ENCODE data around the gene CDH23. TPM values are rescaled to one million over a fixed set of nuclear protein-coding genes. Genes with fewer than 3 reads are reported as not detected.

The CDH23 gene
- total RNA-seq, 4 donors from 2014 or later = 14.4 to 29.6 (median 19.7) TPM

- Histone ChIP-seq H3K4me1 (peaks cover 0 to 15% (median 13%) of the 10 kb centered on the region in 4 donors), H3K9me3 (no peaks in the 10 kb centered on the region), H3K27ac (replicated peaks in 1 of 4) (no peak overlapping the region), H3K27me3 (peaks cover 0 to 16% (median 0%) of the 10 kb centered on the region in 4 donors), H3K4me3 (no peak overlapping the region), H3K36me3 (no peaks in the 10 kb centered on the region)
- 85% methylated on average over 12 of the region's 13 CpGs for WGBS
- TF ChIP-seq EP300 (IDR thresholded peaks at IDR 0.05) = no peak
- TF ChIP-seq POLR2A (IDR thresholded peaks at IDR 0.05; ENCODE audit: low read depth) = no peak
- no peak for TF ChIP-seq CTCF (IDR thresholded peaks at IDR 0.05)
- TF ChIP-seq POLR2AphosphoS5 (IDR thresholded peaks at IDR 0.05) = no peak
- DNase-seq (ENCODE audit: extremely low spot score) = no peak
- intact Hi-C loops (cut with DNase I) = no loop called here
Measured at GRCh38 chr10:71404503-71405295, 8.0 kb downstream of the CDH23 start.

GRCh38 chr10:71406878-71407277 lies 10.2 kb downstream of the CDH23 start:
- Histone ChIP-seq H3K27me3 (no peaks in the 10 kb centered on the region), H3K36me3 (no peaks in the 10 kb centered on the region), H3K4me3 (no peak overlapping the region), H3K4me1 (peaks cover 0 to 15% (median 13%) of the 10 kb centered on the region in 4 donors), H3K27ac (replicated peaks in 1 of 4) (no peak overlapping the region), H3K9me3 (peaks cover 0 to 14% (median 3%) of the 10 kb centered on the region in 4 donors)
- DNase-seq (ENCODE audit: extremely low spot score) = no peak
- TF ChIP-seq POLR2A (IDR thresholded peaks at IDR 0.05; ENCODE audit: low read depth) (no peak), POLR2AphosphoS5 (IDR thresholded peaks at IDR 0.05) (no peak), EP300 (IDR thresholded peaks at IDR 0.05) (no peak), CTCF (IDR thresholded peaks at IDR 0.05) (no peak)
- intact Hi-C loops (cut with DNase I) = no loop called here
- WGBS = 88% methylated on average over 3 of the region's 3 CpGs

- H3K27ac ChIP-seq (replicated peaks in 1 of 4) = no peak overlapping the region
- H3K4me1 ChIP-seq = peaks cover 0 to 15% (median 13%) of the 10 kb centered on the region in 4 donors
- 88% methylated on average over 9 of the region's 9 CpGs for WGBS
- no peak for TF ChIP-seq POLR2AphosphoS5 (IDR thresholded peaks at IDR 0.05)
- no peak for TF ChIP-seq EP300 (IDR thresholded peaks at IDR 0.05)
- TF ChIP-seq CTCF (IDR thresholded peaks at IDR 0.05) = no peak
- no peak for TF ChIP-seq POLR2A (IDR thresholded peaks at IDR 0.05; ENCODE audit: low read depth)
- H3K4me3 ChIP-seq = no peak overlapping the region
- DNase-seq (ENCODE audit: extremely low spot score) = no peak
- H3K27me3 ChIP-seq = no peaks in the 10 kb centered on the region
- peaks cover 0 to 17% (median 3%) of the 10 kb centered on the region in 4 donors for H3K9me3 ChIP-seq
- intact Hi-C loops (cut with DNase I) = no loop called here
- H3K36me3 ChIP-seq = no peaks in the 10 kb centered on the region
Measured at GRCh38 chr10:71408436-71409225, 11.9 kb downstream of the CDH23 start.

- TF ChIP-seq POLR2A (IDR thresholded peaks at IDR 0.05; ENCODE audit: low read depth) = no peak
- TF ChIP-seq CTCF (IDR thresholded peaks at IDR 0.05) = no peak
- no peak for TF ChIP-seq EP300 (IDR thresholded peaks at IDR 0.05)
- TF ChIP-seq POLR2AphosphoS5 (IDR thresholded peaks at IDR 0.05) = no peak
- H3K4me1 ChIP-seq = peaks cover 0 to 15% (median 13%) of the 10 kb centered on the region in 4 donors
Measured at GRCh38 chr10:71409516-71410104, 12.9 kb downstream of the CDH23 start.

More at GRCh38 chr10:71409516-71410104, 12.9 kb downstream of the CDH23 start:
- Histone ChIP-seq H3K27me3 (no peaks in the 10 kb centered on the region), H3K4me3 (no peak overlapping the region), H3K27ac (replicated peaks in 1 of 4) (no peak overlapping the region), H3K36me3 (no peaks in the 10 kb centered on the region), H3K9me3 (peaks cover 0 to 17% (median 3%) of the 10 kb centered on the region in 4 donors)
- intact Hi-C loops (cut with DNase I) = no loop called here
- 70% methylated on average over 3 of the region's 3 CpGs for WGBS
- no peak for DNase-seq (ENCODE audit: extremely low spot score)
